HG03045 (cell line): ENCODE measurements around the gene ADGRV1.
"Not testable (repeated sequence)": the region's sequence is repeated elsewhere in the genome, so short reads cannot be mapped to it uniquely, and the experiment has no call there.

Experiments used
- ATAC-seq: cut with Tn5 transposase; IDR thresholded peaks from one replicate; pipeline ENCODE4 v1.9.1; 2021; ENCODE audit warnings: mild to moderate bottlenecking, moderate library complexity; ENCODE audit not compliant: unreplicated experiment

The ADGRV1 gene

GRCh38 chr5:90595766-90596165 lies 37.2 kb downstream of the ADGRV1 start:
- ATAC-seq: not testable (repeated sequence)

- no peak for ATAC-seq
Observed at GRCh38 chr5:90598293-90598692, 39.7 kb downstream of the ADGRV1 start.

GRCh38 chr5:90600307-90600706 lies 41.7 kb downstream of the ADGRV1 start:
- not testable (repeated sequence) for ATAC-seq

- ATAC-seq: no peak
Observed at GRCh38 chr5:90601468-90601867, 42.9 kb downstream of the ADGRV1 start.

GRCh38 chr5:90602681-90603080 lies 44.1 kb downstream of the ADGRV1 start:
- no peak for ATAC-seq

- ATAC-seq: no peak
Observed at GRCh38 chr5:90606539-90606938, 47.9 kb downstream of the ADGRV1 start.

- peak; percentile 91 for ATAC-seq
Observed at GRCh38 chr5:90612919-90613318, 54.3 kb downstream of the ADGRV1 start.

- ATAC-seq: no peak
Observed at GRCh38 chr5:90613459-90613858, 54.9 kb downstream of the ADGRV1 start.

- no peak for ATAC-seq
Observed at GRCh38 chr5:90613918-90614504, 55.4 kb downstream of the ADGRV1 start.

- no peak for ATAC-seq
Observed at GRCh38 chr5:90615355-90615754, 56.8 kb downstream of the ADGRV1 start.

- ATAC-seq: no peak
Observed at GRCh38 chr5:90618071-90618470, 59.5 kb downstream of the ADGRV1 start.

- ATAC-seq: not testable (repeated sequence)
Observed at GRCh38 chr5:90619762-90620161, 61.2 kb downstream of the ADGRV1 start.

- no peak for ATAC-seq
Observed at GRCh38 chr5:90621848-90622247, 63.3 kb downstream of the ADGRV1 start.

GRCh38 chr5:90626493-90626892 lies 67.9 kb downstream of the ADGRV1 start:
- no peak for ATAC-seq

- no peak for ATAC-seq
Observed at GRCh38 chr5:90628492-90628891, 69.9 kb downstream of the ADGRV1 start.

GRCh38 chr5:90632791-90633190 lies 74.2 kb downstream of the ADGRV1 start:
- no peak for ATAC-seq

GRCh38 chr5:90636948-90637347 lies 78.4 kb downstream of the ADGRV1 start:
- no peak for ATAC-seq

- ATAC-seq: no peak
Observed at GRCh38 chr5:90637731-90638130, 79.1 kb downstream of the ADGRV1 start.

- ATAC-seq: no peak
Observed at GRCh38 chr5:90638878-90639277, 80.3 kb downstream of the ADGRV1 start.

- ATAC-seq: no peak
Observed at GRCh38 chr5:90640484-90641059, 82.0 kb downstream of the ADGRV1 start.

GRCh38 chr5:90641528-90641927 lies 82.9 kb downstream of the ADGRV1 start:
- ATAC-seq: no peak

- no peak for ATAC-seq
Observed at GRCh38 chr5:90642706-90643229, 84.2 kb downstream of the ADGRV1 start.

GRCh38 chr5:90644132-90644531 lies 85.5 kb downstream of the ADGRV1 start:
- no peak for ATAC-seq
